WTC11 (cell line): ENCODE measurements around the gene MROH9. TPM values are rescaled to one million over a fixed set of nuclear protein-coding genes. Genes with fewer than 3 reads are reported as not detected.

Experiments
- ATAC-seq: fragments of 200-7000 bp; cut with Tn5 transposase; 2 replicates; pipeline ENCODE4 v1.10.0; 2021; ENCODE audit warnings: mild to moderate bottlenecking, moderate library complexity
- CTCF ChIA-PET: fragments of 300-600 bp; sonication (Branson Sonifier 250); formaldehyde crosslinking; loops from one replicate; lab custom pipeline; 2021; ENCODE audit warnings: antibody characterized with exemption; lab: Charles Lee
- POLR2A ChIA-PET: fragments of 350-600 bp; sonication (Branson Sonifier 250); formaldehyde crosslinking; loops from one replicate; lab custom pipeline; 2021; ENCODE audit warnings: antibody characterized with exemption; lab: Charles Lee
- DNase-seq: peaks from one replicate; pipeline ENCODE4 v3.0.0; 2021; ENCODE audit warnings: low spot score
- H3K27ac Mint-ChIP-seq: 2 replicates; pipeline ENCODE4 v1.8.0; 2021; ENCODE audit warnings: mixed read lengths
- H3K27me3 Mint-ChIP-seq: 2 replicates; pipeline ENCODE4 v1.8.0; 2021; ENCODE audit warnings: low read depth, mild to moderate bottlenecking, moderate library complexity, mixed read lengths
- H3K36me3 Mint-ChIP-seq: 2 replicates; pipeline ENCODE4 v1.8.0; 2021; ENCODE audit warnings: mixed read lengths
- H3K4me1 Mint-ChIP-seq: 2 replicates; pipeline ENCODE4 v1.8.0; 2022; ENCODE audit warnings: mixed read lengths
- H3K4me3 Mint-ChIP-seq: 2 replicates; pipeline ENCODE4 v1.8.0; 2021; ENCODE audit warnings: mild to moderate bottlenecking, moderate library complexity, mixed read lengths
- H3K9me3 Mint-ChIP-seq: 2 replicates; pipeline ENCODE4 v1.8.0; 2021; ENCODE audit warnings: mixed read lengths
- CDX4 ChIP-seq: fragments of 250-450 bp; sonication (Bioruptor Pico); IDR thresholded peaks from 2 replicates; pipeline ENCODE4 v1.9.0; 2021; ENCODE audit warnings: moderate library complexity, mild to moderate bottlenecking, inconsistent platforms, borderline replicate concordance
- E2F1 ChIP-seq: sonication (generic); formaldehyde crosslinking; IDR thresholded peaks from 2 replicates; pipeline ENCODE4 v1.8.0; 2022; ENCODE audit warnings: mild to moderate bottlenecking, missing genetic modification reagents
- MXD4 ChIP-seq: fragments of 250-450 bp; sonication (Bioruptor Pico); IDR thresholded peaks from 2 replicates; pipeline ENCODE4 v1.8.0; 2021; ENCODE audit warnings: mild to moderate bottlenecking, moderate library complexity, borderline replicate concordance
- NFE2L1 ChIP-seq: sonication (generic); formaldehyde crosslinking; IDR thresholded peaks from 2 replicates; pipeline ENCODE4 v1.8.1; 2023; ENCODE audit warnings: missing genetic modification reagents
- NFYB ChIP-seq: sonication (generic); formaldehyde crosslinking; conservative IDR thresholded peaks from 2 replicates; pipeline ENCODE4 v1.8.0; 2022; ENCODE audit warnings: low read depth, missing genetic modification reagents
- RORB ChIP-seq: fragments of 250-450 bp; sonication (Bioruptor Pico); IDR thresholded peaks from 2 replicates; pipeline ENCODE4 v1.9.0; 2021; ENCODE audit warnings: mild to moderate bottlenecking
- STAT6 ChIP-seq: sonication (generic); formaldehyde crosslinking; conservative IDR thresholded peaks from 2 replicates; pipeline ENCODE4 v1.8.1; 2023; ENCODE audit warnings: mild to moderate bottlenecking, low read depth, missing genetic modification reagents, moderate library complexity
- TEAD1 ChIP-seq: sonication (generic); formaldehyde crosslinking; IDR thresholded peaks from 2 replicates; pipeline ENCODE4 v1.8.0; 2022; ENCODE audit warnings: mild to moderate bottlenecking, missing genetic modification reagents
- ZBTB43 ChIP-seq: sonication (generic); formaldehyde crosslinking; IDR thresholded peaks from 2 replicates; pipeline ENCODE4 v1.8.1; 2023; ENCODE audit warnings: mild to moderate bottlenecking, missing genetic modification reagents
- ZNF219 ChIP-seq: sonication (generic); formaldehyde crosslinking; IDR thresholded peaks from 2 replicates; pipeline ENCODE4 v1.8.0; 2023; ENCODE audit warnings: missing genetic modification reagents, mild to moderate bottlenecking, borderline replicate concordance
- ZNF232 ChIP-seq: sonication (generic); formaldehyde crosslinking; IDR thresholded peaks from 2 replicates; pipeline ENCODE4 v1.8.0; 2022; ENCODE audit warnings: mild to moderate bottlenecking, missing genetic modification reagents
- ZNF263 ChIP-seq: sonication (generic); formaldehyde crosslinking; IDR thresholded peaks from 2 replicates; pipeline ENCODE4 v1.8.1; 2022; ENCODE audit warnings: low read depth, mild to moderate bottlenecking, moderate library complexity, missing genetic modification reagents
- ZNF317 ChIP-seq: sonication (generic); formaldehyde crosslinking; IDR thresholded peaks from 2 replicates; pipeline ENCODE4 v1.8.1; 2023; ENCODE audit warnings: low read depth, mild to moderate bottlenecking, moderate library complexity, missing genetic modification reagents, borderline replicate concordance
- ZNF425 ChIP-seq: fragments of 250-450 bp; sonication (Bioruptor Pico); conservative IDR thresholded peaks from 2 replicates; pipeline ENCODE4 v1.9.0; 2021; ENCODE audit warnings: mild to moderate bottlenecking
- ZNF512 ChIP-seq: sonication (generic); formaldehyde crosslinking; IDR thresholded peaks from 2 replicates; pipeline ENCODE4 v1.8.1; 2022; ENCODE audit warnings: missing genetic modification reagents, borderline replicate concordance
- total RNA-seq: library from RNA; stranded (reverse); gene quantifications from 3 replicates; pipeline ENCODE4 v1.2.3, GENCODE V29; 2021
- TF ChIP-seq, protein P1 (sequence below): sonication (generic); formaldehyde crosslinking; IDR thresholded peaks from 2 replicates; pipeline ENCODE4 v1.8.0; 2022; ENCODE audit warnings: mild to moderate bottlenecking, missing genetic modification reagents
- TF ChIP-seq, protein P2 (sequence below): fragments of 250-450 bp; sonication (Bioruptor Pico); IDR thresholded peaks from 2 replicates; pipeline ENCODE4 v1.8.0; 2021; ENCODE audit warnings: mild to moderate bottlenecking

Gene MROH9
- total RNA-seq, 1 experiment from 2014 or later, result not detected

DNA sequence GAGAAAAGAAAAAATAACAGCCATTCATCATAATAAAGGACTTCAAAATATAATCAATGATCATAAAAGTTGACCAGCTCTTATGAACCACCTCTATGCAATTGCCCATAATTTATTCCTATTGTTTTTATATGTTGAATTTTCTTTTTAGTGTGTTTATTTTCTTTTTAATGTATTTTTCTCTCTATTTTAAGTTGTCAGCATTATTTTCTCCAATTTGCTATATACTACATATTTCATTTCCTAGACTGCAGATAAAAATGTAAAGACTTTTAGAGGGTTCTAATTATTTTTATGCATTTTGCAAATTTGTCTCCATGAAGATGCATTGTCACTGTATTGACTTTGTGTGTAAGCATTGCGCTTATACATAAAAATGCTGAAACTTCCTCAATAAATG, 58.4 kb downstream of the MROH9 start:
- Mint-ChIP-seq H3K27me3 (no peaks in the 10 kb centered on the region), H3K36me3 (no peaks in the 10 kb centered on the region), H3K4me1 (no peaks in the 10 kb centered on the region), H3K4me3 (no peak overlapping the region), H3K9me3 (no peaks in the 10 kb centered on the region), H3K27ac (no peak overlapping the region)
- ChIA-PET POLR2A (no interaction called here), CTCF (no interaction called here)
- ATAC-seq, result no peak
- DNase-seq, result no peak
- TF ChIP-seq ZNF317 (CRISPR knock-in tag) (no peak), NFE2L1 (CRISPR knock-in tag) (no peak), CDX4 (no peak), ZNF512 (CRISPR knock-in tag) (no peak)
- TF ChIP-seq, all 79 proteins: peak for 0

DNA sequence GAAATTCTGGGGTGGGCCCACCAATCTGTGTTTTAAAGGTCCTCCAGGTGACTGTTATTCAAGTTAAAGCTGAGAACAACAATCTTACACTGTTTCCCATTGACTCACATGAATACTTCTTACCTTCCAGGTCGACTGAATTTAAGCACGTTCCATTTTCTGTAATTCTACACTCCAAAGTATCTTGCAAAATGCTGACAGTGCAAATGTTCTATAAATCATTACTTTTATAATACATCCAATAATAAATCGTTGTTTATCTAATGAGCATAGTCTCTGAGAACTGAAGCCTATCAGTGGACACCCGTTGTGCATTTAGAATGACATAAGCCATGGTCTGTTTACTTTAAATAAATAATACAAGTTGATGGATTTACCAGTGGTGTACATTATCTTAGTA, 79.5 kb downstream of the MROH9 start:
- Mint-ChIP-seq H3K27ac (no peak overlapping the region), H3K36me3 (no peaks in the 10 kb centered on the region)
- no peak for TF ChIP-seq ZNF425 (CRISPR knock-in tag)
- TF ChIP-seq MXD4 (CRISPR knock-in tag), result no peak
- TF ChIP-seq ZBTB43 (CRISPR knock-in tag), result no peak
- TF ChIP-seq NFE2L1 (CRISPR knock-in tag), result no peak
- no peak for TF ChIP-seq TEAD1 (CRISPR knock-in tag)
- TF ChIP-seq, all 79 proteins: peak for 0
- POLR2A ChIA-PET, result no interaction called here
- H3K27me3 Mint-ChIP-seq, result no peaks in the 10 kb centered on the region
- H3K4me1 Mint-ChIP-seq, result peaks cover 3% of the 10 kb centered on the region; the same call in 1 of the 2 replicates
- no peak for ATAC-seq
- H3K4me3 Mint-ChIP-seq, result no peak overlapping the region
- H3K9me3 Mint-ChIP-seq, result peaks cover 4% of the 10 kb centered on the region
- DNase-seq, result no peak
- CTCF ChIA-PET, result no interaction called here

DNA sequence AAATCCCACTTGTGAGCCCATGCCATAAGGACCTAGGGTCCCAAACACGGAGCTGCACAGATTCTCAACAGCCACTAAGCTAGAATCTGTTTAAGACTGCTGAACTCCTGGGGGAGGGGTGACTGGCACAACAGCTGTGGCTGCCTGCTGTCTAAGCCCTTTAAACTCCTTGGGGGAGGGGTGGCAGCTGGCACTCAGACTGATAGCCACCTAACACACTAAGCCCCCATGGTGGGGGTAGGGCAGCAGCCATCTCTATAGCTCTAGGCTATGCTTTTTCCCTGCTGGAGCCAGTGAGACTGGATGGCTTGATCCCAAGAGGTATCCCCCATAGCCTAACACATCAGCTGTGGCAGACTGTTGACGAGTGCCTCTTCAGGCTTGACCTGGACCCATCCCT, 82.1 kb downstream of the MROH9 start:
- H3K36me3 Mint-ChIP-seq, result no peaks in the 10 kb centered on the region
- ChIA-PET CTCF (no interaction called here), POLR2A (no interaction called here)
- DNase-seq (peak; percentile 13), ATAC-seq (peak; percentile 38; the same call in 1 of the 2 replicates)
- no peak overlapping the region for H3K27ac Mint-ChIP-seq
- peaks cover 3% of the 10 kb centered on the region; the same call in 1 of the 2 replicates for H3K4me1 Mint-ChIP-seq
- H3K4me3 Mint-ChIP-seq, result no peak overlapping the region
- H3K27me3 Mint-ChIP-seq, result no peaks in the 10 kb centered on the region
- peaks cover 8% of the 10 kb centered on the region for H3K9me3 Mint-ChIP-seq
- TF ChIP-seq ZNF263 (CRISPR knock-in tag) (no peak), STAT6 (CRISPR knock-in tag) (no peak), RORB (no peak), NFYB (CRISPR knock-in tag) (no peak), E2F1 (CRISPR knock-in tag) (no peak), ZNF219 (no peak), ZNF232 (no peak)
- TF ChIP-seq, protein P1, sequence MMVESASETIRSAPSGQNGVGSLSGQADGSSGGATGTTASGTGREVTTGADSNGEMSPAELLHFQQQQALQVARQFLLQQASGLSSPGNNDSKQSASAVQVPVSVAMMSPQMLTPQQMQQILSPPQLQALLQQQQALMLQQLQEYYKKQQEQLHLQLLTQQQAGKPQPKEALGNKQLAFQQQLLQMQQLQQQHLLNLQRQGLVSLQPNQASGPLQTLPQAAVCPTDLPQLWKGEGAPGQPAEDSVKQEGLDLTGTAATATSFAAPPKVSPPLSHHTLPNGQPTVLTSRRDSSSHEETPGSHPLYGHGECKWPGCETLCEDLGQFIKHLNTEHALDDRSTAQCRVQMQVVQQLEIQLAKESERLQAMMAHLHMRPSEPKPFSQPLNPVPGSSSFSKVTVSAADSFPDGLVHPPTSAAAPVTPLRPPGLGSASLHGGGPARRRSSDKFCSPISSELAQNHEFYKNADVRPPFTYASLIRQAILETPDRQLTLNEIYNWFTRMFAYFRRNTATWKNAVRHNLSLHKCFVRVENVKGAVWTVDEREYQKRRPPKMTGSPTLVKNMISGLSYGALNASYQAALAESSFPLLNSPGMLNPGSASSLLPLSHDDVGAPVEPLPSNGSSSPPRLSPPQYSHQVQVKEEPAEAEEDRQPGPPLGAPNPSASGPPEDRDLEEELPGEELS, result no peak
- TF ChIP-seq, protein P2, sequence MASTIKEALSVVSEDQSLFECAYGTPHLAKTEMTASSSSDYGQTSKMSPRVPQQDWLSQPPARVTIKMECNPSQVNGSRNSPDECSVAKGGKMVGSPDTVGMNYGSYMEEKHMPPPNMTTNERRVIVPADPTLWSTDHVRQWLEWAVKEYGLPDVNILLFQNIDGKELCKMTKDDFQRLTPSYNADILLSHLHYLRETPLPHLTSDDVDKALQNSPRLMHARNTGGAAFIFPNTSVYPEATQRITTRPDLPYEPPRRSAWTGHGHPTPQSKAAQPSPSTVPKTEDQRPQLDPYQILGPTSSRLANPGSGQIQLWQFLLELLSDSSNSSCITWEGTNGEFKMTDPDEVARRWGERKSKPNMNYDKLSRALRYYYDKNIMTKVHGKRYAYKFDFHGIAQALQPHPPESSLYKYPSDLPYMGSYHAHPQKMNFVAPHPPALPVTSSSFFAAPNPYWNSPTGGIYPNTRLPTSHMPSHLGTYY (CRISPR knock-in tag), result no peak
